MM.1S (cell line): ENCODE measurements around the gene TNMD.

Experiments
- DNase-seq: peaks from one replicate; pipeline ENCODE4 v3.0.0-alpha.2; 2015
- H2AFZ ChIP-seq: fragments of 300-600 bp; sonication (generic); 2 replicates; pipeline ENCODE4 v1.6.0; 2016; ENCODE audit warnings: antibody characterized with exemption, low read length
- H3F3A ChIP-seq: fragments of 300-600 bp; sonication (generic); 2 replicates; pipeline ENCODE4 v1.6.1; 2016; ENCODE audit warnings: mild to moderate bottlenecking, antibody characterized with exemption, low read length, moderate library complexity, mixed read lengths; ENCODE audit not compliant: insufficient read depth
- H3K27ac ChIP-seq: fragments of 300-600 bp; sonication (generic); 2 replicates; pipeline ENCODE4 v1.5.1; 2016; ENCODE audit warnings: mild to moderate bottlenecking, low read length
- H3K27me3 ChIP-seq: fragments of 300-600 bp; sonication (generic); replicated peaks from 2 replicates; pipeline ENCODE4 v1.6.0; 2016; ENCODE audit warnings: low read length; ENCODE audit not compliant: insufficient read depth
- H3K36me3 ChIP-seq: fragments of 300-600 bp; sonication (generic); replicated peaks from 2 replicates; pipeline ENCODE4 v1.6.1; 2016; ENCODE audit warnings: mild to moderate bottlenecking, low read length, mixed read lengths; ENCODE audit not compliant: insufficient read depth
- H3K4me1 ChIP-seq: fragments of 300-600 bp; sonication (generic); 2 replicates; pipeline ENCODE4 v1.6.1; 2016; ENCODE audit warnings: low read length, mixed read lengths
- H3K4me2 ChIP-seq: fragments of 300-600 bp; sonication (generic); 2 replicates; pipeline ENCODE4 v1.6.0; 2016; ENCODE audit warnings: low read depth, low read length
- H3K4me3 ChIP-seq: fragments of 300-600 bp; sonication (generic); 2 replicates; pipeline ENCODE4 v1.5.1; 2016; ENCODE audit warnings: low read length, mixed read lengths
- H3K79me2 ChIP-seq: fragments of 300-600 bp; sonication (generic); 2 replicates; pipeline ENCODE4 v1.6.1; 2016; ENCODE audit warnings: mixed run types, low read length, mixed read lengths
- H3K9ac ChIP-seq: fragments of 300-600 bp; sonication (generic); 2 replicates; pipeline ENCODE4 v1.6.1; 2016; ENCODE audit warnings: low read length, mixed read lengths
- H3K9me2 ChIP-seq: fragments of 300-600 bp; sonication (generic); replicated peaks from 2 replicates; pipeline ENCODE4 v1.6.1; 2016; ENCODE audit warnings: mild to moderate bottlenecking, low read length, mixed read lengths; ENCODE audit not compliant: insufficient read depth
- H3K9me3 ChIP-seq: fragments of 300-600 bp; sonication (generic); replicated peaks from 2 replicates; pipeline ENCODE4 v1.6.1; 2016; ENCODE audit warnings: mild to moderate bottlenecking, low read length, mixed read lengths; ENCODE audit not compliant: insufficient read depth
- H4K20me1 ChIP-seq: fragments of 300-600 bp; sonication (generic); 2 replicates; pipeline ENCODE4 v1.6.1; 2016; ENCODE audit warnings: mild to moderate bottlenecking, low read length, moderate library complexity, mixed read lengths; ENCODE audit not compliant: insufficient read depth
- EZH2 ChIP-seq: fragments of 300-600 bp; sonication (generic); optimal IDR thresholded peaks from 2 replicates; pipeline ENCODE3; 2017; ENCODE audit warnings: low read depth, mild to moderate bottlenecking, antibody characterized with exemption, low read length, mixed read lengths
- EZH2phosphoT487 ChIP-seq: fragments of 300-600 bp; sonication (generic); IDR thresholded peaks from 2 replicates; pipeline ENCODE4 v1.6.1; 2018; ENCODE audit warnings: antibody characterized with exemption, low read length
- TF ChIP-seq, protein P1 (sequence below): fragments of 300-600 bp; sonication (generic); IDR thresholded peaks from 2 replicates; pipeline ENCODE4 v1.5.1; 2016; ENCODE audit warnings: antibody characterized with exemption, low read length, mixed read lengths

TNMD gene

DNA sequence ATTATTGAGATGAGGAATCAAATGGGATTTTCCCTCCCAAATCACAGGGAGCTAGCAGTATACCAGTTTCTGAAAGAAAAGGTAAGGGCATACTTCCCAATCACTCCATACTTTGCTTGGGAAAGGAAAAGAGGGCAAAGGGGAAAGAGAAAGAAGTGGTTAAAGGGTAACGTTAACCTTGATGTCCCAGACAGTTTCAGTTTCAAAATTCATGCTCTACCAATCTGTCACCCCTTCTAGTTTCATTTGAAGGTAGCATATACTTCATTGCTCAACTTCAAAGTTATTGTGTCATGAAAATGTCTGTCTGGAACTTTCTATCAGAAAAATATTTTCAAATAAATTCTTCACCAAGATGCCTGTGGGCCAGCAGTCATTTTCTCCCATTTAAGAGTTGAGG is 16.0 kb downstream of the TNMD start:
- H3K4me2 ChIP-seq = peak overlapping the region; percentile 46
- no peaks in the 10 kb centered on the region for H4K20me1 ChIP-seq
- H3K9me2 ChIP-seq = no peaks in the 10 kb centered on the region
- no peak overlapping the region for H3K9ac ChIP-seq
- H3F3A ChIP-seq = no peaks in the 10 kb centered on the region
- peak; percentile 67 for DNase-seq
- no peak overlapping the region for H3K4me3 ChIP-seq
- H3K79me2 ChIP-seq = no peaks in the 10 kb centered on the region
- H3K4me1 ChIP-seq = peaks cover 11% of the 10 kb centered on the region
- no peak overlapping the region for H3K27ac ChIP-seq
- TF ChIP-seq EZH2phosphoT487 (no peak), EZH2 (no peak)
- TF ChIP-seq, protein P1, sequence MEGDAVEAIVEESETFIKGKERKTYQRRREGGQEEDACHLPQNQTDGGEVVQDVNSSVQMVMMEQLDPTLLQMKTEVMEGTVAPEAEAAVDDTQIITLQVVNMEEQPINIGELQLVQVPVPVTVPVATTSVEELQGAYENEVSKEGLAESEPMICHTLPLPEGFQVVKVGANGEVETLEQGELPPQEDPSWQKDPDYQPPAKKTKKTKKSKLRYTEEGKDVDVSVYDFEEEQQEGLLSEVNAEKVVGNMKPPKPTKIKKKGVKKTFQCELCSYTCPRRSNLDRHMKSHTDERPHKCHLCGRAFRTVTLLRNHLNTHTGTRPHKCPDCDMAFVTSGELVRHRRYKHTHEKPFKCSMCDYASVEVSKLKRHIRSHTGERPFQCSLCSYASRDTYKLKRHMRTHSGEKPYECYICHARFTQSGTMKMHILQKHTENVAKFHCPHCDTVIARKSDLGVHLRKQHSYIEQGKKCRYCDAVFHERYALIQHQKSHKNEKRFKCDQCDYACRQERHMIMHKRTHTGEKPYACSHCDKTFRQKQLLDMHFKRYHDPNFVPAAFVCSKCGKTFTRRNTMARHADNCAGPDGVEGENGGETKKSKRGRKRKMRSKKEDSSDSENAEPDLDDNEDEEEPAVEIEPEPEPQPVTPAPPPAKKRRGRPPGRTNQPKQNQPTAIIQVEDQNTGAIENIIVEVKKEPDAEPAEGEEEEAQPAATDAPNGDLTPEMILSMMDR = no peak
- no peaks in the 10 kb centered on the region for H3K36me3 ChIP-seq
- no peaks in the 10 kb centered on the region for H3K27me3 ChIP-seq
- no peak overlapping the region for H2AFZ ChIP-seq
- no peaks in the 10 kb centered on the region for H3K9me3 ChIP-seq

DNA sequence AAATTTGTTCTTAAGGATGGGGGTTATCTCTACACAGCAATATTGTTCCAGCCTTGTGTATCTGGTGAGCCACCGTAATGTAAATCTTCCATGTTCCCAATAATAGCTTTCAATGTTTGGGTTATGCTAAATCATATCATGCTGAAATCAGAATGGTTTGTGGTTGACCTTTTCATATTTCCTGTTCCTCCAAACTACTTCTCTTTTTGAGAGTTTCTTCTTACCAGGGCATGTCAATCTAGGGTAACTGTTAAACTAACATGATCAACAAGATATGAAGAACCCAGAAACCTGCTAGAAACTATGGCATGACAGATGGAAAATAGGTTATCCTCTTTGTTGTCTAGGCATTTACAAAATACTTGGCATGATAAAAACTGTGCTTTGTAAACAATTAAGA is 22.0 kb downstream of the TNMD start:
- no peak overlapping the region for H3K4me2 ChIP-seq
- no peak for DNase-seq
- H4K20me1 ChIP-seq = no peaks in the 10 kb centered on the region
- no peaks in the 10 kb centered on the region for H3K27me3 ChIP-seq
- no peaks in the 10 kb centered on the region for H3F3A ChIP-seq
- no peak overlapping the region for H3K4me3 ChIP-seq
- TF ChIP-seq, protein P1 = no peak
- TF ChIP-seq EZH2 = no peak
- no peaks in the 10 kb centered on the region for H3K36me3 ChIP-seq
- no peaks in the 10 kb centered on the region for H3K9me2 ChIP-seq
- H3K27ac ChIP-seq = no peak overlapping the region
- no peak overlapping the region for H2AFZ ChIP-seq
- no peaks in the 10 kb centered on the region for H3K79me2 ChIP-seq
- no peaks in the 10 kb centered on the region for H3K9me3 ChIP-seq
- H3K4me1 ChIP-seq = peaks cover 3% of the 10 kb centered on the region; the same call in 1 of the 2 replicates
- H3K9ac ChIP-seq = no peak overlapping the region

DNA sequence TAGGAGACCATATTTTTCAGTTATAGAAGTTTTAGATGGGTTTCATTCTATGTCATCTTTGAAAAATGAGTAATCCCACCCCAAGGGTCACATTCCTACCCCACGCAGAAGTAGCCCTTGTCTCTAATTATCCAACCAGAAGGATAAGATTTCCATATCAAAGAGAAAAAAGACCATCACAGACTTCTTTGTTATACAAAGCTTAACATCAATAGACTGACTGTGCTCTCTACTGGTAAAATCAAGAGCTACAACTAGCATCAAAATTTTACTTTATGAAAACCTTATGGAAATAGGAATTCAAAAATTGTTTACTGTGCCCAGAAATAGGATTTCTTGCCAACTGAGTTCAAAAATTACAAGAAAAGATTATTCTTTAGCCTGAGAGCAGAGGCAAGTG is 24.9 kb downstream of the TNMD start:
- H3K36me3 ChIP-seq = no peaks in the 10 kb centered on the region
- no peaks in the 10 kb centered on the region for H3K79me2 ChIP-seq
- H3K27ac ChIP-seq = no peak overlapping the region
- no peak overlapping the region for H3K4me3 ChIP-seq
- no peaks in the 10 kb centered on the region for H3K9me2 ChIP-seq
- no peak overlapping the region for H3K4me2 ChIP-seq
- no peaks in the 10 kb centered on the region for H4K20me1 ChIP-seq
- peaks cover 3% of the 10 kb centered on the region; the same call in 1 of the 2 replicates for H3K4me1 ChIP-seq
- H3K9ac ChIP-seq = no peak overlapping the region
- no peak overlapping the region for H2AFZ ChIP-seq
- TF ChIP-seq EZH2phosphoT487 (no peak), EZH2 (no peak)
- TF ChIP-seq, protein P1 = no peak
- no peak for DNase-seq
- no peaks in the 10 kb centered on the region for H3K9me3 ChIP-seq
- no peaks in the 10 kb centered on the region for H3F3A ChIP-seq
- no peaks in the 10 kb centered on the region for H3K27me3 ChIP-seq
